DMS 273 (cell line): Measurements from ENCODE around the gene RBM4.

Experiments
- DNase-seq: peaks from one replicate; lab custom pipeline; 2025; ENCODE audit not compliant: unreplicated experiment; lab: John Stamatoyannopoulos, UW

Gene RBM4

DNA sequence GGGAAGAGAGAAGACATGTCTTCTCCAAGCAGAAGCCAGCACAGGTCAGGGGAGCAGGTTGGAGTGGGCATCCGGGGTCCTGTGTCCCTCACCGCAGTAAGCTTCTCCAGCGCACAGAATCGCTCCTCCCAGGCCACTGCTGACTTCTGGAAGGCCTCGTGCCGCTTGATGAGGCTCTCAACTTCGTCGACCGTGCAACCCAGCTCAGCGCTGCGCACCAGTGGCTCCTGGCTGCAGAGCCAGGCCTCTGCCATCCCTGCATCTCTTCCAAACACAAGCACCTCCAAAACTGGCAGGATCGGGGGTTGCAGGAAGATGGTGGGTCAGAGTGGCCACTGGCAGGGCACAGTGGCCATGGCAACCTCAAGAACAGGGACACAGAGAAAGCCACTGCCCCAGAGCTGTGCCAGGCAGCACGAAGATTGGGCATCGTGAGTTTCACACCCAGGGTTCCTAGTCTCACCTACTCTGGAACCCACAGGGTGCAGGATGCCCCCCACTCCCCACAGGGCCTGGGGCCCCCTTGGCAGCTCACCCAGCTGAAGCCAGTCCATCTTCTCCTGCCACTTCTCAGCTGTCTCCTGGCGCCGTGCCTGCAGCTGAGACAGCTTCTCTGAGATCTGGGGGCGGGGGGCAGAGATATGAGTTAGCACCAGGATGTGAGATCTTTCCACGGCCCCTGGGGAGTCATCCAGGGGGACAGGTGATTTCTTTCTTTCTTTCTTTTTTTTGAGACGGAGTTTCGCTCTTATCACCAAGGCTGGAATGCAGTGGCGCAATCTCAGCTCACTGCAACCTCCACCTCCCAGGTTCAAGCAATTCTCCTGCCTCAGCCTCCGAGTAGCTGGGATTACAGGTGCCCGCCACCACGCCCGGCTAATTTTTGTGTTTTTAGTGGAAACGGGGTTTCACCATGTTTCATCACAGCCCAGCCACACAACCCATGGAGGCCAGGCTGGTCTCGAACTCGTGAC lies 50.3 kb downstream of the RBM4 start:
- no peak for DNase-seq

DNA sequence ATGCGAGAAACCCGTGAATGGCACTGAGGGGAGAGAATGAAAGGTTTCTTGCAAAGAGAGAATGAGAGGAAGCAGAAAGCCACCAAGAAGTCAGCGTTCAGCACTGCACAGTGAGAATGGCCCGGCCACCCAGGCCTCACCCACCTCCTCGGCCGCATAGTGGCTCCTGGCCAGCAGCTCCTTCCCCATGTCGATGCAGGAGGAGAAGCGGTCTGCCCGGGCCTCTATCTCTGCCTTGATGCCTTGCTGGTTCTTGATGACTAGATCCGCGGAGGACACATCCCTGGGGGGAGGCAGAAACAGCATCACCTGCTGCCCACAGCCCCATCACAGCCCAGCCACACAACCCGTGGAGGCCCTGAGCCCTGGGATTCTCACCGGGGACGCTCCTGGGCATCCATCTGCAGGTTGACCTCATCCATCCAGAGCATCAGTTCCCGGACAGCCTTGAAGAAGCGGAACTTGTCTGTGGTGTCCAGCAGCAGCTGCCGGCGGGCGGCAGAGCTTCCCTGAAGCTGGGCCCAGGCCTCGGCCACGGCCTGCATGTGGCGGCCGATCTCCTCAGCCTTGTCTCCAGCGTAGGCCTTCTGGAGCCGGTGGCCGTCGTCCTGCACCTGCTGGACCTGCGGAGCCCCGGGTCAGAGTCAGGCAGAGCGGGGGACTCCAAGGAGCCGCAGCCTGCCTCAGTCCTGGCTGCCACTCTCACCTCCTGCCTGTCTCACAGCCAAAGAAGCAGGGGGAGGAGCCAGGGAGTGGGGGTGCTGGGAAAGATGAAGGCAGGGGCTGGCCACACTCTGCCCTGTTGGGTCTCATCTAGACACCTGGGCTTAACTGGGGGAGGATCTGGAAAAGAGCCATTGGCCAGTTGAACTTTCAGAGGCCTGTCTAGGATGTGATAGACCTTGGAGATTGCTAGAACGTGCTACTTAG lies 51.4 kb downstream of the RBM4 start:
- DNase-seq = no peak

DNA sequence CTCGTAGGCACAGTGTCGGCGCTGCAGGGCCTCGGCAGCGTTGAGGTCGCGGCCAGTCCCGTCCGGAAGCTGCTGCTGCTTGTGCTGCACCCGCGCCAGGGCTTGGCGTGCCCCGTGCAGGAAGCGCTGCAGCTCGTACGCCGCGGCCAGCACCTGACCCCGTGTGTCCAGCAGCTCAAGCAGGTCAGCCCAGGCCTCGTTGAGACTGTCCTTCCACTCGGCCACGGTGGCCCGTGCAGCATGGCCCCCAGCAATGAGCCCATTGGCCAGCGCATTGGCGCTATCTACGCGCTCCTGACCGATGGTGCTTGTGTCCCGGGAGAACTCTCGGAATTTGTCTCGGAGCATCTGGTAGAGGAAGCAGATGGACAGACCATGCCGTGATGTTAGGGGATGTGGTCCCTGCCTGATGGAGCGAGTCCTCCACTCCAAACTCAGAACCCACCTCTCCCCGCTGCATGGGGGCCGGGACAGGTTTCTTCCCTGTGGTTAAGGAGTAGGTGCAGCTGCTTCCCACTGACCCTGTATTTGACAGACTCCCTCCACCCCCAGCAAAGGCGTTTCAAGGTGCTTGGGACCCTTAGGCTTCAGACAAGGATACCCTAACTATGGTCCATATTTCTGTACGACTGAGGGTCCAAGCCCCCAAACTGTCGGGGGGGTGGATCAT lies 52.9 kb downstream of the RBM4 start:
- no peak for DNase-seq

- no peak for DNase-seq
These were observed 53.9 kb downstream of the RBM4 start for GRCh38 chr11:66692446-66692845.

DNA sequence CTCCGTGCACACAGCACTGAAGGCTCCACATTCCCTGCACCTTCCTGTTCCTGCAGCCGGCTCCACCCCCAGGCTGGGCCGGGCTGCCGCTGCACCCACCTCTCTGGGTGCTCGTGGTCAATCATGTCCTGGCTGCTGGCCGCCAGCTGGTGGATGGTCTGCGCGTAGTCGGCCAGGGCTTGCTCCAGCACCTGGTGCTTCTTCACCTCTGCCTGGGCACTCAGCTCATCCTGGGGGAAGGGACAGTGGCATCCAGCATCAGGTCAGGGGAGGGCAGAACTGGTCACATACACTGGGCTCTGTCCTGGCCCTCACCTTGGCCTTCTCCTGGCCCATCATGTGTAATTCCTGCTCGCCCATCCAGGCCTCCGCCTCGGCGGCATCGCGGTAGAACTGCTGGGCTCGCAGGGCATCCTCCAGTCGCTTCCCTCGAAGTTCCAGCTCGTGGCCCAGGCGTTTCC lies 54.4 kb downstream of the RBM4 start:
- DNase-seq = no peak

DNA sequence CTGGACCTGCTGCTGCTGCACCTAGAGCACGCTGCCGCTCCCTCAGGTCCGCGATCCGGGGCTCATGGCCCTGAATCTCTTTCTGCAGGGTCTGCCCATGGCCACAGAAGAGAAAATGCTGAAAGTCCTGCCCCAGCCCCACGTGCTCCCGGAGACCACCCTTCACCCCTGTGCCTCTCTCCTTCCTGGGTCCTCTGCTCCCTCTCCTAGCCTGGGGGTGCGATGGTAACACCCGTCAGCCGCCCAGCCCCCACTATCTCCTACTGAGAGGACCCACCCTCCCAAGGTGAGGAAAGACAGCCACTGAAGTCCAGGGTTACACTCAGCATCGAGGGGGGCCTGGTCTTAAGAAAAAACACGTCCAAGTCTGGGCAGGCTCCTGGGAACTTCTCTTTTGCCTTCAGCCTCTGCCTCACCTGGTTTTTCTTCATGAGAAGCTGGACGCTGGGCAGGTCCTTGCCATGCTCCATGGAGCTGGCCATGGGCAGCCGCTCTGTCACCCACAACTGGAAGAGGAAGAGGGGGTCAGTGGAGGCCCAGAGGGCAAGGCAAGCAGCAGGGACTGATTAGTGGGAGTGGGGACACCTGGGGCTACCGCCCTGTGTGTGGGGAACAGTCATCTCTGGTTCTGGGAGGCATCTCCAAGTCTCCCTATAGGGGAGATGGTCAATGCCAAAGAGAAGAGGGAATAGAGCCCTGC lies 55.0 kb downstream of the RBM4 start:
- no peak for DNase-seq

DNA sequence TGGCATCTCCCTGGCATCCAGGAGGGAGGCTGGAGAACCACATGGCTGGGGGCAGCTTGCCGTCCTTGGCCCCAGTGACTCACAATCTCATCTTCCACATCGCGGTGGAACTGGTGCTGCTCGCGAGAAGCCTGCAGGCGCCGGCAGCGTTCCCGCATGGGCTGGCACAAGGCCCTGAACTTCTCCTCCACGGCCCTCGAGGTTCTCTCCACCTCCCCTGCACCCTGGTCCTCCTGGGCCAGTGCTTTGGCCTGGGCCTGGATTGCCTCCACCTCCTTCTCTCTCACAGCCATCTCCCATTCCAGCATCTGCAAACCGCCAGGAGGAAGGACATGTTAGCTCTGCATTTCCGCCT lies 55.5 kb downstream of the RBM4 start:
- no peak for DNase-seq

GRCh38 chr11:66694732-66695207 lies 56.3 kb downstream of the RBM4 start:
- peak; percentile 90 for DNase-seq
